Mesenteric fat pad (tissue), 1 donor: ENCODE results near the gene DNM3. TPM values are rescaled to one million over a fixed set of nuclear protein-coding genes. Genes with fewer than 3 reads are reported as not detected.

ENCODE experiments used
- DNase-seq: peaks from one replicate; pipeline ENCODE4 v3.0.0-alpha.2; 2020; ENCODE audit warnings: low spot score
- total RNA-seq: library from RNA; stranded (reverse); fragmentation: NEBNext Ultra II Directional; extraction: Animal tissue kit (Norgen Biotek cat#: 25700); gene quantifications from one replicate; pipeline ENCODE4 v1.2.1, GENCODE V29; 2021
- donor health status: DM: yes; HTN: yes; CAD: no.

The DNM3 gene
- total RNA-seq, 1 donor from 2014 or later, result 5.1 TPM

GRCh38 chr1:172138634-172139033 lies 297.3 kb downstream of the DNM3 start:
- no peak for DNase-seq

DNA sequence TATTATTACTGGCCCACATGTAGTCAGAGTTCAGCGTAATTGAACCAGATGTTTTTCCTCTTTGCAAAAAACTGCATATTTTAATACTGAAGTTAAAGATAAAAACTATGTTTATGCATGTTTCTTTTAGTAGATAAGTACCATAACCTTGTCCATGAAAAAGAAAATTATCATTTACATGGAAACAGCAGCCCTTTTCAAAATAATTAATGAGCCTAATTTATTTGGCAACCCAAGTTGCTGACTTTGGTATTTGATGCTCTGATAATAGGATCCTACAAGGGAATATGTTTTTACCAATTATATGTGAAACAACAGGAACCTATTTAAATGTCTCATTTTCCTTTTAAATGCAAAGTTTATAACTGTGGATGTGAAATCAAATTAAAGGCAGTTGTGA lies 297.9 kb downstream of the DNM3 start:
- DNase-seq, result no peak

- DNase-seq, result no peak
These were observed 298.8 kb downstream of the DNM3 start for GRCh38 chr1:172140072-172140471.

DNA sequence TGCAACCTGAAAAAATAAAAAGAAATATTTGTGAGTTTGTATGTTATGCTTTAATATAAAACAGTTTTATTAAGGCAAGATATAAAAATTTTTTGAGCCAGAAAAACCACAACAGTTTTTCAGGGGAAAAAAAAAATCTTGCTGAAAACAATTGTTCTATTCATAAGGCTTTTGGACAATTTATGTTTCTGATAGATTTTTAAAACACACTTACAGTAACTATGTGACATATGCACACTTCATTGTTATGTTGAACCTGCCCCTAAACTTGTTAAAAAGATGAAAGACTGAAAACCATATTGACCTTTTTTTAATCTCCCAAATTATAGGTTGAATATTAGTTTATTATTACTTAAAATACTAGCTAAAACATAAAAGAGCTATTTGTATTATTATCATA lies 299.3 kb downstream of the DNM3 start:
- no peak for DNase-seq

DNA sequence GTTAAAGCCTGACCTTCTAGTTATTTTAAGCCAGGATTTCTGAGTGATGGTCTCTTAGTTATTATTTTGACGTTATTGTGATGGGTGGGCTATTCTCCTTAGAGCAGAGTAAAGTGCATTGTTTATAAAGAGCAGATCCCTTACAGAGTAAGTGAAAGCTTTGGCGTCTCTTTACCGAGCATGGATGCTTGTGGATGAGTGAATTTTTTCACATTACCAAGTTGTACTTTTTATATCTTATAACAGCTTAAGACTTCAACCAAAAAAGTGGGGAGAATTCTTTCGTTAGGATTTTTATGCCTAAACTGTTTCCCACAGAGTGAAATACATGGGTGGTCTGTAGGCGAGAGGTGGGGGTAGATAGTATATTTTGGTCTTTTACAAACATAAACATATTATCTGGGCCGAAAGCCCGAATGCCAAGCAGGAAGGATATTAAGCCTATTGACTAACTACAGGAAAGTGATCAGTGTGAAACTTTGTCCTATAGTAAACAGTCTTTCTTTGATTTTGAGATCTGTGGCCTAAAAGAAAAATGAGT lies 300.1 kb downstream of the DNM3 start:
- no peak for DNase-seq

- no peak for DNase-seq
These were observed 301.0 kb downstream of the DNM3 start for GRCh38 chr1:172142324-172142723.

DNA sequence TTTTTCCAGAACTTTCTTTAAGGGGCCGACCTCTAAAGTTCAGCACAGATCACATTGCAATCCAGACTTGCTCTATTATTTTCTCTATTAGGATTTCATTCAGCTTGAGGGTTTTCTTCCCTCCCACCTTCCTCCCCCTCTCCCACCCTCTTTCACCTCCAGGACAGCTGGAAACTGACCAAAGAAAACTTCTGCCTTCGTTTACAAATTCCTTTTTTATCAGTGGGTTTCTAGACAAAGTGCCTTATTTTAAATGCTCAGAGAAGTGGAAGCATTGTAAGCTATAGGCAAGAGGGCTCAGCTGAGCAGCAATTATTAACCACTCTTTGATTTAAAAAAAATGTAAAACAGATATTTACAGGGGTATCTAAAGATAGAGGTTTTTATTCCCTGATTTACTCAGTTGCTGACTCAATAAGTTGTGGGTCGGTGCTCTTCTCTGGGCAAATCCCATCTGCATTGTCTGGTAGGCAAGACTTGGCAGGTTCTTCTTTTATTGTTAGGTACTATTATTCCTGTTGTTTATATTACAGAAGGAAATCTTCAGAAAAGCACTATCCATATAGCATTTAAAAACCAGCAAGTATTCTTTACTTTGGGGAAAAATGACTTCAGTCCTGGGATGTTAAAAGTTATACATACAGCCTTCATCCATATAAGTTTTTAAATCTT lies 302.2 kb downstream of the DNM3 start:
- DNase-seq, result no peak

- peak; percentile 90 for DNase-seq
These were observed 303.3 kb downstream of the DNM3 start for GRCh38 chr1:172144445-172145061.

DNA sequence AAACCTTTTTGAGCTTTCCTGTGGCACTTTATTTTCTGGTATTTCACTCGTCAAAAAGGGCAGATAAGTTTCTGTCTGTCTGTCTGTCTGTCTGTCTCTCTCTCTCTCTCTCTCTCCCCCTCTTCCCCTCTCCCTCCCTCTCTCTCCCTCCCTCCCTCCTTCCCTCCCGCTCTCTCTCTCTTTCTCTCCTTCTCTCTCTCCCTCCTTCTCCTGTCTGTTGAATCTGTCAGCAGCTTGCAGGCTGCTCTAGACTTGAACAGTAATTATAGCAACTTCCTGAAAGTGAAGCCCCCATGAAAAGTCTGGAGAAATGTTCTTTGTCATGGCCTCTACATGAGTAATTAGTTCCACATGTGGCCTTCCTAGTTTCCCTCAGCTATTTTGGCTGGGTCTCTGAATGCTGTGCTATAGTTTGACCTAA lies 303.9 kb downstream of the DNM3 start:
- DNase-seq, result no peak

- DNase-seq, result no peak
These were observed 304.4 kb downstream of the DNM3 start for GRCh38 chr1:172145656-172146055.

DNA sequence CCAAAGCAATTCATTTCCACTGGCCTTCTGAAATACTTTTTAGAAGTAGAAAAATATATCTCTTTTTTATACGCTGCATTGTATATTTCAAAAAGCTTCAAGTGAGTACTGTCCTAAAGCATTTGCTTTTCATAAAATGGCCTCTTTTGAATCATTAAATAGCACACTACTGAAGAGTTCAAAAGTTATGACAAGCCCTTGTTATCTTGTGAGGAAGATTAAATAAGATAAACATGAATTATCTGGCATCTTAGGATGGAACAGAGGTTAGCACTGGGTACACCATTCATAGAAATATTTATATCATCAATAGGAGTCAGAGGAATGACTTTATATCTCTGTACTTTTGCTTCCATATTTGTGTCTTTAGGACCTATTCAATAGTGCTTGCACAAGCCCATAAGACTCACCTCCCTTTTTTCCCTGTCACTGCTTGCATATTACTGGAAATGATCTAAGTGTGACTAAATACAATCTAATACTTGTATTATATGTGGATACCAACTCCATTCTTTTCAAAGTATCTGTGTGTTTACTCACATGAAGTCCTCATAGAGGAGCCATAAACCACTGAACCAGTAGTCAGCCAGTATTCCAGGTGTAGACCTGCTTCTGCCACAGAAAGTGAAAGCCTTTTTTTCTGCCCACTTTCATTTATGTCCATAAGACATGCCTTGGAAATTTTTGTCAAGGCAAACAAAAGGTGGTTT lies 305.0 kb downstream of the DNM3 start:
- DNase-seq, result no peak

- DNase-seq, result no peak
These were observed 306.2 kb downstream of the DNM3 start for GRCh38 chr1:172147541-172147940.

DNA sequence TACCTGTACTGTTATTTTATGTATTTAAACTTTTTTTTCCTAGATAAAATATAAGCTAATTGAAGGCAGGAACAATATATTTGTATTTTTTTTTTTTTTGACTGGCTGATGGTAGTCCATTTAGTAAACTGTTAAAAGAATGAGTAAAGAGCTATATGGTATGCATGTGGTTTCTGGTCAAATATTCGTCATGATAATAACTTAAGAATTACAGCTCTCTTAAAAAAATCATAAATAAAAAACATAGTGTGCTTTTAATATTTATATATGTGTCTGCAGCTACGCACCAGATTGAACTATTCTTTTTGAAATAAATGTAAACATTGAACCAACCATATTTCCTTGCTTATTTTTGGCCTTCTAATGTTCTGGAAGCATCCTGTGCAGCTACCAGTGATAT lies 306.9 kb downstream of the DNM3 start:
- no peak for DNase-seq

GRCh38 chr1:172148707-172149106 lies 307.4 kb downstream of the DNM3 start:
- no peak for DNase-seq

DNA sequence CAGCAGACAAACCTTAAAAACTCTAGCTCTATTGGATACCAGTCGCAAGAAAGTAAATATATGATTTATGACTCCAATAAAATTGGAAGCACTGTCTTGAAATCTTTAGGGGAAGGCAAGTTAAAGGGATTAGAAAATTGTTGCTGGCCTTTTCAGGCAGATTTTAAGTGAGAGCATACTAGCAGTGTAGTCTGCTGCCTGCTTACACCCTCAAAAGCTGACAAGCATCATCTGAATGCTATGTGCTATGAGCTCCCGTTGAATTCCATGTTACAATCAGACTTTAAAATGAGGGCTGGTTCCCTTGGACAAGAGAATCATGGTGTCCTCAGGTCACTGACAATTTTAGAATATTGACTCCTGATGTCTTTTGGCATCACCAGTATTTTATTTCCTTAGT lies 308.0 kb downstream of the DNM3 start:
- DNase-seq, result no peak

- DNase-seq, result no peak
These were observed 313.3 kb downstream of the DNM3 start for GRCh38 chr1:172154551-172154950.

DNA sequence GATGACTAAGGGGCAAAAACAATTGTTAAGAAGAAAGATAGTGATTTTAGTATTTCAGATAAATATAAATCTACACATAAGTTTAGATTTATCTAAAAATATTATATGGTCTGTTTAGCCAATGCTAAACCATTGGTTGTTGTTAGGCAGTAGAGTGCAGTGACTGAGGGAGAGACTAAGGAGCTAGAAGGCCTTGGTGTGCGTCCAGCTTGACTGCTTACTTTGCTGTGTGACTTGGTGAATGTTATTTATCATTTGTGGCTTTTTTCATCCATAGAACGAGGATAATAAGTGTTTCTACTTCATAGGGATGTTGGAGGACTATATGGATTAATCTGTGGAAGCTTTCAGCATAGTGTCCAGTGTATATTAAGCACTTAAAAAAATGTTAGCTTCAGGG lies 314.5 kb downstream of the DNM3 start:
- no peak for DNase-seq

GRCh38 chr1:172162236-172162635 lies 320.9 kb downstream of the DNM3 start:
- DNase-seq, result no peak

DNA sequence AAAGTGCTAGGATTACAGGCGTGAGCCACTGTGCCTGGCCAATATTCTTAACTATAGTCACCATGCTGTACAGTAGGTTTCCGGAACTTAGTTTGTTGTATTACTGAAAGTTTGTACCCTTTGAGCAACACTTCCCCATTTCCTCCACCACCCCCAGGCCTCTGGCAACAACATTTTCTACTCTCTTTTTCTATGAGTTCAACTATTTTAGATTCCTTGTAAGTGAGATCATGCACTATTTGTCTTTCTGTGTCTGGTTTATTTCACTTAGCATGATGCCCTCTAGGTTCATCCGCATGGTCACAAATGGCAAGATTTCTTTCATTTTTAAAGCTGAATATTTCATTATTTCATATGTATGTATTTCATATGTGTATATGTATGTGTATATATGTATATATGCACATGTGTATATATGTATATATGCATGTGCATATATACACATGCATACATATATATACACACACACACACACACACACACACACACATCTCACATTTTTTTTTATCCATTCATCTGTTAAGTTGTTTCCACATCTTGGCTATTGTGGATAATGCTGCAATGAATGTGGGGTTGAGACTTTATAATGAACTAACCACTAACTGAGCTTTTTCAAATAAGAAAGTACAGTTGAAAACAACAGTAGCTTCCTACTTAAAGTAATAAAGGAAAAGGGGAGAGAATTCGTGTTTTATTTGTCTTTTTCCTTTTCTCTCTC lies 322.4 kb downstream of the DNM3 start:
- DNase-seq, result no peak

DNA sequence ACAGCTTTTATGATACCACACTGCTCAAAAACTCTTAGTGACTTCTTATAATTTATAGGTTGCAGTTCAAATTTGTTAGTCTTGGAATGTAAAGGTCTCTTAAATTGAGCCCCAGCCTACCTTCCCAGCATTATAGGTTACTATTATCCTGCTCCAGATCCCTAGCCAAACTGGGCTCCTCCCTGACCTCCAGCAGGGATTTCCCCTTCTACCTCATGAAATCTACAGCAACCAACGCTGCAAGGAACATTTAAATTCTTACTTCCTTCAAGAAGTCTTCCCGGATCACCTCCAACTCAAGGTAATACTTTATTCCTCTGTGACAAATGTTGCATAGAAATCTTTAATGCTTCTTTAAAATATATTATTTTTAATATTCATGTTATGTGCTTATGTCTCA lies 324.1 kb downstream of the DNM3 start:
- DNase-seq, result no peak

DNA sequence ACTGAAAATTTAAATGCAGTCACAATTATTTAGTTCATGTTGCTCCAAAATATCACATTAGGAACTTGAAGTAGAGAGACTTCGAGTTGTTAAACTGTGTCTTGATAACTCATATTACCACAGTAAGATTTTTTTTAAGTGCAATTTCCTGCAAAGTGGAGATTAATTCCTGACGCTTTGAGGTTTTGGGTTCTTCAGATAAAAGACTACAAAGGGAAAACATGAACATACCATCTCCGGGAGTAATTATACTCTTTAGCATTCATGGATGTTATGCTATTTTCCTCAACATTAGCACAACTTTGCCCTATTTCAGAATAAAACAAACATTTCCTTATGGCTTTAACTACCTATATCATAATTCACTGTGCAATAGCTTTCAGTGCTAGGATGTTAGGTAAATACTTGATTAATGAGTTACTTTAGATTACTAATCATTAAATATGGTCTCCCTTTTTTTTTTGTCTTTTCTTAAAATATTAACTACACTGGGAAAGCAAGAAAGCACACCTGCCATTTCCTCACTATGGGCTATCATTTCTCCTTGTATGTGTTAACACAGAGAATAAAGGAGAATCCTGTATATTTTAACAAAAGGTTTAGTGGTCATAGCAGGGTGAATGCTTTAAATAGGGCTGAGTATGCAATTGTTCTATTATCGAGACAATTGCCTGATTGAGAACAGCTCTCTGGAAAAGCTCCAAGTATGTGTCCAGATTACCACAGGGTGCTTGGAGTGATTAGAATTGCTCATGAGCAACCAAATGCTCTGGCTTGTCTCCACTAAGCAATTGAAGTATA lies 326.7 kb downstream of the DNM3 start:
- DNase-seq, result no peak
